Muscle layer of duodenum (tissue), 2 donors: ENCODE measurements around the gene GRIK4.

Experiments
- H3K27ac ChIP-seq: one replicate; pipeline ENCODE4 v1.7.0; 2013; ENCODE audit warnings: mild to moderate bottlenecking, low read length
- H3K27me3 ChIP-seq: one replicate; pipeline ENCODE4 v1.7.0; 2013; ENCODE audit warnings: low read depth, mild to moderate bottlenecking, control low read depth, low read length
- H3K36me3 ChIP-seq, 2 donors: one replicate each; pipeline ENCODE4 v1.7.0; 2013; ENCODE audit warnings: low read length in 2 of 2, control low read depth in 1 of 2, mild to moderate bottlenecking in 1 of 2; ENCODE audit not compliant: insufficient read depth in 2 of 2, control insufficient read depth in 1 of 2
- H3K4me1 ChIP-seq, 2 donors: one replicate each; pipeline ENCODE4 v1.7.0; 2013; ENCODE audit warnings: low read length in 2 of 2, mild to moderate bottlenecking in 2 of 2, control low read depth in 1 of 2, moderate library complexity in 1 of 2; ENCODE audit not compliant: insufficient read depth in 2 of 2, control insufficient read depth in 1 of 2
- H3K4me3 ChIP-seq, 2 donors: one replicate each; pipeline ENCODE4 v1.7.0; 2013; ENCODE audit warnings: low read length in 2 of 2, low read depth in 1 of 2, mild to moderate bottlenecking in 1 of 2
- H3K9me3 ChIP-seq, 2 donors: one replicate each; pipeline ENCODE4 v1.7.0; 2013; ENCODE audit warnings: low read length in 2 of 2, control low read depth in 1 of 2, mild to moderate bottlenecking in 1 of 2; ENCODE audit not compliant: control insufficient read depth in 1 of 2
- donor health status: healthy.

Gene GRIK4

DNA sequence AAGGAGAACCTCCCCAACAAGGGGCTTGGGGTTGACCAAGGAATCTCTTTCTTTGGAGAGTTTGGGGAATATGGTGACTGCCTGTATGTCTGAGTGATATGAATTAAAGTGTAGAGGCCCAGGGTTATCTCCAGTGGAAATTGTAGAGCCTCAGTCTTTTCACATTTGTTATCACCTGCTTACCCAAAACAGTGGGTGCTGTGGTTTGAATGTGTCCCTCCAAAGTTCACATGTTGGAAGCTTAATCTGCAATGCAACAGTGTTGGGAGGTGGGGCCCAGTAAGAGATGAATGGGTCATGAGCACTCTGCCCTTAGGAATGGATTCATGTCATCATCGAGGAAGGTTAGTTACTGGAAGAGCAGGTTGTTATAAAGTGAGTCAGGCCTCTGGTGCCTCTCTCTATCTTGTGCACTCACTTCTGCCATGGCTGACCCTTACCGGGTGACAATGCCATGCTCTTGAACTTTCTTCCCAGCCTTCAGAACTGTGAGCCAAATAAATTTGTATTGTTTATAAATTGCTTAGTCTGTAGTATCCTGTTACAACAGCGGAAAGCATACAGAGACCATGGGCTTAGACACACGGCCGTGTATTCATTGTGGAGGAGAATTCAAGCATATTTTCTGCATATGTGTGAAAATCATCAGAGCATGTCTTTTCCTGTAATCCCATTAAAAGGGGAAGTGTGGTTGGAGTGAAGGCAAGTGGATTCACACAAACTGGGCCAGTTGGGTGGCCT is 398.3 kb downstream of the GRIK4 start:
- no peak overlapping the region for H3K27ac ChIP-seq
- no peaks in the 10 kb centered on the region for H3K4me1 ChIP-seq
- no peak overlapping the region for H3K4me3 ChIP-seq
- no peaks in the 10 kb centered on the region for H3K9me3 ChIP-seq
- H3K36me3 ChIP-seq, result no peaks in the 10 kb centered on the region
- H3K27me3 ChIP-seq, result no peaks in the 10 kb centered on the region

DNA sequence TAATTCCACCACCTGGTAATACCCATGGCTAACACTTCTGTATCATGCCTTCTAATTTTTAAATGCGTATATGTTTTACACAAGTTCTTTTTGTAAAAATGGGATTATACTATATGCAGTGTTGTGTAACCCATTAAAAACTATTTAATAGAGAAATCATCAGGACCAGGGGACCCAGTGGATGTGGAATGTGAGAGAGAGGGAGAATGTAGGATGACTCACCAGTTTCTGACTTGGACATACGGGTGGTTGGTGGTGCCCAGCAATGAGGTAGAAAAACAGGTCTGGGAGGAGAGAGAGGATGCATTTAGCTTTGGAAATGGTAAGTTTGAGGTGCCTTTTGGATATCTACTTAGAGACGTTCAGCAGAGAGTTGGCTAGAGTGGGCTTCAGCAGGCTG is 400.4 kb downstream of the GRIK4 start:
- H3K4me1 ChIP-seq, result no peaks in the 10 kb centered on the region
- H3K27me3 ChIP-seq, result no peaks in the 10 kb centered on the region
- H3K36me3 ChIP-seq, result no peaks in the 10 kb centered on the region
- no peak overlapping the region for H3K4me3 ChIP-seq
- H3K27ac ChIP-seq, result no peak overlapping the region
- H3K9me3 ChIP-seq, result no peaks in the 10 kb centered on the region

DNA sequence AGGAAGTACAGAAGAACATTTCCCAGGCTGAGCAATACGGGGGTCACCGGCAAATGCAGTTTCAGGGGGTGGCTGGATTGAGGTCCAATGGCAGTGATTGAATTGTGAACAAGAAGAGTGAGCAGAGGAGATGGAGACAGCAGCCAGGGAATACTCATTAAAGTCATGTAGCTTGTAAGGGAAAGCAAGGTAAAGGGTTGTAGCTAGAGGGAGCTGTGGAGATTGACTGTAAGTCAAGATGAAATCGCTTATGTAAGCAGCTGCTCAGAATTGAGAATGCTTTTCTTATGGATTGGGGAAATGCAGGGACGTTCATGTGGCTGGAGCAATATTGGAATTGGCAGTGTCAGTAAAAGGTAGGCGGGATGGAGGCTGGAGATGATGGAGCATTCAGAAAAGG is 401.0 kb downstream of the GRIK4 start:
- no peaks in the 10 kb centered on the region for H3K4me1 ChIP-seq
- no peak overlapping the region for H3K4me3 ChIP-seq
- no peak overlapping the region for H3K27ac ChIP-seq
- H3K36me3 ChIP-seq, result no peaks in the 10 kb centered on the region
- H3K9me3 ChIP-seq, result no peaks in the 10 kb centered on the region
- no peaks in the 10 kb centered on the region for H3K27me3 ChIP-seq

DNA sequence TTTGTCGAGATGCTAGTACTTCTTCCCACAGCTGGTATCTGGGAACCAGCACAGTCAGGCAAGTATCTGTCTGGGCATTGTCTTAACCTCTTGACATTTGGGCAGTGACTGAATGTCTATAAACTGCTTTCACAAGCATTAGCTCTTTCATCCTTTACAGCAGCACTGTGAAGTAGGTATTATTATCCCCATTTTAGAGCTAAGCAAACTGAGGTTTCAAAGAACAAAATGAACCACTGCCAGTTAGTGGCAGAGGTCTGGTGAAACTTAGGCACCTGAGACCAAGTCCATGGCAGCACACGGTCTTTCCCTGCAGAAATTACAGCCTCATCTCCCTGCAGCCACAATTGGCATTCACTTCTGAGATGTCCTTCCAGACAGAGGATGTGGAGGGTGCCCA is 401.4 kb downstream of the GRIK4 start:
- no peaks in the 10 kb centered on the region for H3K4me1 ChIP-seq
- no peaks in the 10 kb centered on the region for H3K27me3 ChIP-seq
- no peak overlapping the region for H3K4me3 ChIP-seq
- no peaks in the 10 kb centered on the region for H3K9me3 ChIP-seq
- H3K36me3 ChIP-seq, result no peaks in the 10 kb centered on the region
- H3K27ac ChIP-seq, result no peak overlapping the region

DNA sequence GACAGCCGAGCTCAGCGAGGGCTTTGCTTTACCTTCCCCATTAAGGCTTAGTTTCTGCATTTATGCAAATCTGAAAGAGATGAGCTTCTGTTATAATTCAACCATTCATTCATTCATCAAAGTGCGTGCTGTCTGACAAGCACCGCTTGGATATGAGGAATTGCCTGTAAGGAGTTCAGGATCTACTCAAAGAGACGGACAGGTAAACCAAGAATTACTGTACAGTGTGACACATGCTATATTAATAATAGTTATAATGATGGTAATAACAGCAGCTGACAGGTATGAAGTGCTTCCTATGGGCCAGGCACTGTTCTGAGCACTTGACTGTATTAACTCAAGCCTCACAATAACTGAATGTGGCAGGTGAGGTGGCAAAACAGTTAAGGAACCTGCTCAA is 402.5 kb downstream of the GRIK4 start:
- Histone ChIP-seq H3K9me3 (no peaks in the 10 kb centered on the region), H3K4me1 (no peaks in the 10 kb centered on the region)

DNA sequence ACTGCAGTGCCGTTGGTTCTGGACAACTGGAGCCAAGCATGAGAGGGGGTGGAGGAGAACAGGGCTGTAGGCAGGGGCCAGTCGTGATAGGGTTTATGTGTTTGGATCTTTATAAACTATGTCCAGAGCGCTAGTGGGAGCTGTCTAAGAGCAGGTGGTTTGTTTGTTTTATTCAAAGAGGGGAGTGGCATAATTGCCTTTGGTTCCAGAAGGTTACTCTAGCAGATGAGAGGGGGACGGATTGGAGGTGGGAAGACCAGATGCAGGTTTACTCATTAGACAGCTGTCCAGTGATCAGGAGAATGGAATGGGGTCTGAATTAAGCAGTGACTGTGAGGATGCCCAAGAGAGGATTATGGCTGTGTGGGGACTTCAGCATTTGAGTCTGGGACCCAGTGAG is 403.1 kb downstream of the GRIK4 start:
- no peaks in the 10 kb centered on the region for H3K4me1 ChIP-seq
- no peak overlapping the region for H3K4me3 ChIP-seq
- H3K27me3 ChIP-seq, result no peaks in the 10 kb centered on the region
- H3K36me3 ChIP-seq, result no peaks in the 10 kb centered on the region
- H3K9me3 ChIP-seq, result no peaks in the 10 kb centered on the region
- H3K27ac ChIP-seq, result no peak overlapping the region

More for the DNA sequence above, 402.5 kb downstream of the GRIK4 start:
- Histone ChIP-seq H3K27me3 (no peaks in the 10 kb centered on the region), H3K4me3 (no peak overlapping the region), H3K27ac (no peak overlapping the region), H3K36me3 (no peaks in the 10 kb centered on the region)

DNA sequence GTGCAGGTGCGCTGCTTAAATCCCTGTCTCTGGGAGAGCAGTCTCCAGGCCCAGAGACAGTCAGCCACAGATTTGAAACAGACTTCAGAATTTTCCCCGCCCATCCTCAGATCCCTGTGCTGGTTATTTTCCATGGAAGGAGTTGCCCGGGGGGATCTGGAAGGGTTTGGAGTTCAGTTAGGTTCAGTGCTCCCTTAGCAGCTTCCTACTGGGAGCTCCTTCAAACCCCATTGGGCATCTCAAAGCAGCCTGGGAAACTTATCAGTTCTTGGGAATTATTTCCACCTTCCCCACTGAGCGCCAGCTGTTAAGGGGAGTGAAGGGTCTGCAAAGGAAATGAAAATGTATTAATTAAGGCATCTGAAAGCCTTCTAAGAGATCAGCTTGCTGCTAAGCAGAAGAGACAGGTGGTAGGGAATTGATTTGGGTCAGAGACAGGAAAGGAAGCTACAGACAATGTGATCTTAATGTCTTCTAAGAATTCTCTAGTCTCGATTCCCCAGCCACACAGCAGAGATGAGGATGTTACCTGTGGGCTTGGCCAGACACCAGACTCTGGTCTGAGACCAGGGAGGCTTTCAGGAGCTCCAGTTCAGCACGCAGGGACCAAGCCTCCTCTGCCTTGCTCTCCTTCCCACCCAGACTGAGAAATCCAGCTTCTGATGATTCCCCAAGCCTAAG is 406.2 kb downstream of the GRIK4 start:
- no peak overlapping the region for H3K27ac ChIP-seq
- H3K9me3 ChIP-seq, result no peaks in the 10 kb centered on the region
- no peak overlapping the region for H3K4me3 ChIP-seq

DNA sequence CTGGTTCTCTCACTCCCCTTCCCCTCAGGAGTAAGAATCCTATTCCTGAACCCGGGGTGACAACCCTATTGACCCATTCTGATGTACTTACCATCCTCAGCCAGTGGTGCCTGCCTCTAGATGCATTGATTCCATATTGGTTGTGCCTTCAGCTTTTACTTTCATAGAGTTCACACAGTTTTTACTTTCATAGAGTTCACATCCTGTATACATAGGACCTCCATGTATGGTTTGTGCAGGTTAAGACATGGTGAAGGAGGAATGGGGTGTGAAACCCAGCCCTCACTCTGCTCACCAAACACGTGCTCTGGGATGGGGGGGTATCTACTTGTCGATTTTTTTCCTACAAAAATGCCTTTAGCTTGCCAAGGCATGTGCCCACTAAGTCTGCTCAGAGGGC is 406.7 kb downstream of the GRIK4 start:
- no peak overlapping the region for H3K27ac ChIP-seq
- H3K27me3 ChIP-seq, result no peaks in the 10 kb centered on the region
- no peaks in the 10 kb centered on the region for H3K4me1 ChIP-seq
- no peaks in the 10 kb centered on the region for H3K9me3 ChIP-seq
- H3K36me3 ChIP-seq, result no peaks in the 10 kb centered on the region
- no peak overlapping the region for H3K4me3 ChIP-seq

More for the DNA sequence above, 406.2 kb downstream of the GRIK4 start:
- Histone ChIP-seq H3K36me3 (no peaks in the 10 kb centered on the region), H3K27me3 (no peaks in the 10 kb centered on the region), H3K4me1 (no peaks in the 10 kb centered on the region)

DNA sequence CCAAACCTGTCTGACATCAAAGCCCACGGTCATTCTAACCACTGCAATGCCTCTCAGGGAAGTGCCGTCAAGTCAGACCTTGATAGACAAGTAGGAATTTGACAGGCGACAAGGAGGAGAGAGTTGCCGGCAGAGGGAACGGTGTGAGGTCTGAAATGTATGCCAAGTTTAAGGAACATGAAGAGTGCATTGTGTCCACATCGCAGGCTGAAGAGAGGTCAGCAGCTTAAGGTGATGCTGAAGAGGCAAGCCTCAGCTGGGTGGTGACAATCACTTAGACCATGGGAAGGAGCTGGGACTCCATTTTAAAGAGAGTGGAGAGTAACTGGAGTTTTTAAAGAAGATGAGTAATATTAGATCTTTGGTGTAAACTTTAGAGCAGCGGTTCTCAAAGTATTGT is 407.5 kb downstream of the GRIK4 start:
- no peak overlapping the region for H3K27ac ChIP-seq
- no peaks in the 10 kb centered on the region for H3K4me1 ChIP-seq
- no peaks in the 10 kb centered on the region for H3K27me3 ChIP-seq
- H3K4me3 ChIP-seq, result no peak overlapping the region
- no peaks in the 10 kb centered on the region for H3K9me3 ChIP-seq
- no peaks in the 10 kb centered on the region for H3K36me3 ChIP-seq

DNA sequence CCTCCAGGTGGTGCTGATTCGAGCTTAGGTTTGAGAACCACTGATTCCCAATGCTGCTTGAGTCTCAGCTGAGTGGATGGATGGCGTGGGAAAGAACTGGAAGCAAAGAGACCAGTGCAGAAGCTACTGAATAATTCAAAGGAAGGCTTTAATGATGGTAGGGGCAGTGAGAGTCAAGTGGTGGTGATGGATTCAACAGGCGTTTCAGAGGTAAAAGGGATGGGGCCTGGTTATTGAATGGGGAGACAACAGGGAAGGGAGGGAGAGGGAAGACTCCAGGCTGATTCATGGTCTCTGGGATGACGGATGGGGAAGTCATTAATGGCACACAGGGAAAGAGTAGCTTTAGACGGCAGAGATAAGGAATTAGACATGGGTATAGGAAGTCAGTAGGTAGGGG is 408.0 kb downstream of the GRIK4 start:
- H3K4me3 ChIP-seq, result no peak overlapping the region
- no peaks in the 10 kb centered on the region for H3K36me3 ChIP-seq
- H3K4me1 ChIP-seq, result no peaks in the 10 kb centered on the region
- no peak overlapping the region for H3K27ac ChIP-seq
- H3K9me3 ChIP-seq, result no peaks in the 10 kb centered on the region
- no peaks in the 10 kb centered on the region for H3K27me3 ChIP-seq

DNA sequence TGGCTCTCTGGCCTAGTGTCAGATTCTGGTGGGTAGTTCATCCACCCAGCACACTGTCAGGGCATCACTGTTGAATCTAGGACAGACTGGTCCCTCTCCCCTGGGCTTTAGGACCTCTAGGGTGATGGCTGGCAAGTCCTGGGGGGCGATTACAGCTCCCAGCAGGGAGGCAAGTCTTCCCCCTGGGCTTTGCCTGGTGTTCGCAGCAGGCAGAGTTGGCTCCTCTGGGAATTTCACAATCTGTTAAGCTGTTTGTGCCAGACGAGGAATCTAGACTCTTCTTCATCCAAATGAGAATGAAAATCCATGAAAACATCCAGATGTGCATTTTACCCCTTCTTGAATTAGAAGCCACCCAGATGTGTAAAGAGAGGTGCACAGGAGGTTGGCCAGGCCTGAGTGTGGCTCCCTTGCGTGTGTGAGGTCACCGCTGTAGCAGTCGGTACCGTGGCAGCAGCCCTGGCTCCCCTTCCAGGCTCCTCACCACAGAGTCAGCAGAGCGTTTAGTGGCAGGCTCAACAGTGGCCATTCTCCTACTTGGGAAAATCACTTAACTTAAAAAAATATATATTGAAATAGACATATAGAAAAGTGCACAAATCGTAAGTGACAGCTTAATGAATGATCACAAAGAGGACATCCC is 412.4 kb downstream of the GRIK4 start:
- no peaks in the 10 kb centered on the region for H3K9me3 ChIP-seq
- no peaks in the 10 kb centered on the region for H3K4me1 ChIP-seq

More for the DNA sequence above, 412.4 kb downstream of the GRIK4 start:
- H3K36me3 ChIP-seq, result no peaks in the 10 kb centered on the region
- no peak overlapping the region for H3K4me3 ChIP-seq
- no peaks in the 10 kb centered on the region for H3K27me3 ChIP-seq
- no peak overlapping the region for H3K27ac ChIP-seq
